HepG2 (cell line): ENCODE data around the gene SLC17A9. TPM values are rescaled to one million over a fixed set of nuclear protein-coding genes. Genes with fewer than 3 reads are reported as not detected.

ENCODE experiments used
- CENPT ChIP-seq: sonication (generic); formaldehyde crosslinking; IDR thresholded peaks from 2 replicates; pipeline ENCODE4 v1.8.0; 2022; ENCODE audit warnings: low read depth, mild to moderate bottlenecking, moderate library complexity, missing genetic modification reagents
- ELF3 ChIP-seq: IDR thresholded peaks from 2 replicates; pipeline ENCODE4 v1.6.1; 2016; ENCODE audit warnings: missing genetic modification reagents, missing compliant biosample characterization
- GABPB1 ChIP-seq: IDR thresholded peaks from 2 replicates; pipeline ENCODE4 v1.6.1; 2016; ENCODE audit warnings: mild to moderate bottlenecking, missing genetic modification reagents, moderate library complexity, missing compliant biosample characterization
- HDAC2 ChIP-seq: sonication (generic); formaldehyde crosslinking; IDR thresholded peaks from 2 replicates; pipeline ENCODE4 v1.4.0; 2020; ENCODE audit warnings: missing genetic modification reagents
- JUN ChIP-seq: sonication (generic); formaldehyde crosslinking; IDR thresholded peaks from 2 replicates; pipeline ENCODE4 v1.4.0; 2020; ENCODE audit warnings: mild to moderate bottlenecking, missing genetic modification reagents
- NFE2L1 ChIP-seq: sonication (generic); formaldehyde crosslinking; IDR thresholded peaks from 2 replicates; pipeline ENCODE4 v1.4.0; 2020; ENCODE audit warnings: missing genetic modification reagents, mild to moderate bottlenecking, borderline replicate concordance
- REXO4 ChIP-seq: sonication (generic); formaldehyde crosslinking; IDR thresholded peaks from 2 replicates; pipeline ENCODE4 v1.8.0; 2022; ENCODE audit warnings: missing genetic modification reagents, mild to moderate bottlenecking, borderline replicate concordance
- TOPORS ChIP-seq: sonication (generic); formaldehyde crosslinking; IDR thresholded peaks from 2 replicates; pipeline ENCODE4 v1.8.0; 2023; ENCODE audit warnings: mild to moderate bottlenecking, missing genetic modification reagents
- ZBTB7B ChIP-seq: sonication (generic); formaldehyde crosslinking; IDR thresholded peaks from 2 replicates; pipeline ENCODE4 v1.4.0; 2020; ENCODE audit warnings: missing genetic modification reagents
- ZBTB8A ChIP-seq: sonication (generic); formaldehyde crosslinking; IDR thresholded peaks from 2 replicates; pipeline ENCODE4 v1.4.0; 2020; ENCODE audit warnings: mild to moderate bottlenecking, low read depth, missing genetic modification reagents, borderline replicate concordance
- ZMYM2 ChIP-seq: sonication (generic); formaldehyde crosslinking; IDR thresholded peaks from 2 replicates; pipeline ENCODE4 v1.8.0; 2022; ENCODE audit warnings: mild to moderate bottlenecking, missing genetic modification reagents
- ZNF160 ChIP-seq: sonication (generic); formaldehyde crosslinking; IDR thresholded peaks from 2 replicates; pipeline ENCODE4 v1.8.0; 2022; ENCODE audit warnings: mild to moderate bottlenecking, inconsistent platforms, missing genetic modification reagents
- ZNF550 ChIP-seq: sonication (generic); formaldehyde crosslinking; IDR thresholded peaks from 2 replicates; pipeline ENCODE4 v1.4.0; 2020; ENCODE audit warnings: mild to moderate bottlenecking, missing genetic modification reagents, borderline replicate concordance
- ZNF746 ChIP-seq: sonication (generic); formaldehyde crosslinking; IDR thresholded peaks from 2 replicates; pipeline ENCODE4 v1.8.0; 2022; ENCODE audit warnings: mild to moderate bottlenecking, missing genetic modification reagents
- polyA plus RNA-seq, 8 experiments: library from polyadenylated mRNA; depleted of rRNA in 3 of 8; stranded (reverse) in 7 of 8; unstranded in 1 of 8; fragments of >200 nt; fragmentation: Illumina TruSeq in 4 of 8; extraction: Trizol in 4 of 8; gene quantifications; 2 replicates each; pipeline versions ENCODE4 v1.2.1 to v1.2.3, GENCODE V29; 2011 to 2016; ENCODE audit warnings: low read depth in 4 of 8, missing spikeins in 1 of 8, mixed read lengths in 1 of 8; ENCODE audit not compliant: insufficient read depth in 1 of 8
- total RNA-seq, 5 experiments: library from RNA; depleted of rRNA; stranded (reverse); fragments of >200 nt; fragmentation: Illumina TruSeq; extraction: Trizol; gene quantifications; 2 replicates each; pipeline ENCODE4 v1.2.3, GENCODE V29; 2016; ENCODE audit warnings: low read depth in 1 of 5
- TF ChIP-seq, protein P1 (sequence below): IDR thresholded peaks from 2 replicates; pipeline ENCODE4 v1.6.1; 2012; ENCODE audit warnings: low read length, improper control_type of control experiment
- TF ChIP-seq, protein P2 (sequence below): sonication (generic); formaldehyde crosslinking; IDR thresholded peaks from 2 replicates; pipeline ENCODE4 v1.9.0; 2021; ENCODE audit warnings: mild to moderate bottlenecking, missing genetic modification reagents
- TF ChIP-seq, protein P3 (sequence below): sonication (generic); formaldehyde crosslinking; IDR thresholded peaks from 2 replicates; pipeline ENCODE4 v1.4.0; 2020; ENCODE audit warnings: mild to moderate bottlenecking, missing genetic modification reagents

SLC17A9 gene
- total and polyA plus RNA-seq, 2 of the 13 experiments (the other 11 are each of a cell fraction or from before 2014, with no cell fraction given), result 110 to 191 TPM

DNA sequence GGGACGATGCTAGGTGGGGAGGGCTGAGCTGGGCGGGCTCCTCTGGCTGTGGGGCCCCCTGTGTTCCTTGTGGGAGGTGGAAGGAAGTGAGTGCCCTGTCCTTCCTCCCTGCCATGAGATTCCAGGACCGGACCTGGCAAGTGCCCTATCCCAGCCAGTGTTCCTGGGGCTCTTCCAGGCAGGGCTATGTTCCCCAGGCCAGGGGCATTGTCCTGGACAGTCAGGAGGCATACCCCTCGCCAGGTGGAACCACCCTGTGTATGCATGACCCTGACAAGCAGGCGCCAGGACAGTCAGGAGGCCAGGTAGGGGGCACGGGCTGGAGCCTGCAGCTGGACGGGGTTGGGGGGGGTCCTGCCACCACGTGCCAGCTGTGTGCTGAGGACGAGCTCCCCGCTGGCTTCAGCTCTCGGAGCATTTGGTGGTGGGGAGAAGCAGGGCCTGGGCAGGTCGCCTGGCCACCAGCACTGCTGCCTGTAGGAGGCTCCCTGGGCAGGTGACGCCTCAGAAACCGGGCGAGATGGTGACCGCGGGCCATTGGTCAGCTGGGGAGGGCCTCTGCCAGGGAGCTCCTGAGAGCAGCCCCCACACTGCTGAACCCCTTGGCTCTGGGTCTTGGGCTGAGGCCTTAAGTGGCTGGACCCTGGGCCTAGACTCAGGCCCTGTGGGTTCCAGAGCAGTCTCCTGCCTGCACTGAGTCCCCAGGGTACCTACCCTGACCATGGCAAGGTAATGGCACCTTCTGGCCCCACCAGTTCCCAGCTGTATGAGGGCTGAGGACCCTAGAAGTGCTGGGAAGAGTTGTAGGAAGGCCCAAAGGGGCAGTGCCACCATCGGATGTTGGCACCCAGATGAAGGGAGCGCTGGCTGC lies 694 bp downstream of the SLC17A9 start (continued):
- TF ChIP-seq, protein P1, sequence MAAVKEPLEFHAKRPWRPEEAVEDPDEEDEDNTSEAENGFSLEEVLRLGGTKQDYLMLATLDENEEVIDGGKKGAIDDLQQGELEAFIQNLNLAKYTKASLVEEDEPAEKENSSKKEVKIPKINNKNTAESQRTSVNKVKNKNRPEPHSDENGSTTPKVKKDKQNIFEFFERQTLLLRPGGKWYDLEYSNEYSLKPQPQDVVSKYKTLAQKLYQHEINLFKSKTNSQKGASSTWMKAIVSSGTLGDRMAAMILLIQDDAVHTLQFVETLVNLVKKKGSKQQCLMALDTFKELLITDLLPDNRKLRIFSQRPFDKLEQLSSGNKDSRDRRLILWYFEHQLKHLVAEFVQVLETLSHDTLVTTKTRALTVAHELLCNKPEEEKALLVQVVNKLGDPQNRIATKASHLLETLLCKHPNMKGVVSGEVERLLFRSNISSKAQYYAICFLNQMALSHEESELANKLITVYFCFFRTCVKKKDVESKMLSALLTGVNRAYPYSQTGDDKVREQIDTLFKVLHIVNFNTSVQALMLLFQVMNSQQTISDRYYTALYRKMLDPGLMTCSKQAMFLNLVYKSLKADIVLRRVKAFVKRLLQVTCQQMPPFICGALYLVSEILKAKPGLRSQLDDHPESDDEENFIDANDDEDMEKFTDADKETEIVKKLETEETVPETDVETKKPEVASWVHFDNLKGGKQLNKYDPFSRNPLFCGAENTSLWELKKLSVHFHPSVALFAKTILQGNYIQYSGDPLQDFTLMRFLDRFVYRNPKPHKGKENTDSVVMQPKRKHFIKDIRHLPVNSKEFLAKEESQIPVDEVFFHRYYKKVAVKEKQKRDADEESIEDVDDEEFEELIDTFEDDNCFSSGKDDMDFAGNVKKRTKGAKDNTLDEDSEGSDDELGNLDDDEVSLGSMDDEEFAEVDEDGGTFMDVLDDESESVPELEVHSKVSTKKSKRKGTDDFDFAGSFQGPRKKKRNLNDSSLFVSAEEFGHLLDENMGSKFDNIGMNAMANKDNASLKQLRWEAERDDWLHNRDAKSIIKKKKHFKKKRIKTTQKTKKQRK, result no peak
- TF ChIP-seq NFE2L1 (CRISPR knock-in tag) (no peak; the same call in 1 of the 2 replicates), TOPORS (CRISPR knock-in tag) (peak; percentile 67), ELF3 (0 out of 2 replicates have a peak, but pooled peaks have one; percentile 24), ZMYM2 (CRISPR knock-in tag) (0 out of 2 replicates have a peak, but pooled peaks have one; percentile 2), HDAC2 (peak; percentile 19), REXO4 (no peak; the same call in 1 of the 2 replicates), ZNF550 (no peak), ZBTB8A (CRISPR knock-in tag) (0 out of 2 replicates have a peak, but pooled peaks have one; percentile 42), GABPB1 (CRISPR knock-in tag) (peak; percentile 58; the same call in 1 of the 2 replicates), ZNF160 (CRISPR knock-in tag) (0 out of 2 replicates have a peak, but pooled peaks have one; percentile 88), CENPT (CRISPR knock-in tag) (peak; percentile 69; the same call in 1 of the 2 replicates), ZBTB7B (no peak; the same call in 1 of the 2 replicates), JUN (CRISPR knock-in tag) (0 out of 2 replicates have a peak, but pooled peaks have one; percentile 8), ZNF746 (CRISPR knock-in tag) (no peak)
- TF ChIP-seq, protein P2, sequence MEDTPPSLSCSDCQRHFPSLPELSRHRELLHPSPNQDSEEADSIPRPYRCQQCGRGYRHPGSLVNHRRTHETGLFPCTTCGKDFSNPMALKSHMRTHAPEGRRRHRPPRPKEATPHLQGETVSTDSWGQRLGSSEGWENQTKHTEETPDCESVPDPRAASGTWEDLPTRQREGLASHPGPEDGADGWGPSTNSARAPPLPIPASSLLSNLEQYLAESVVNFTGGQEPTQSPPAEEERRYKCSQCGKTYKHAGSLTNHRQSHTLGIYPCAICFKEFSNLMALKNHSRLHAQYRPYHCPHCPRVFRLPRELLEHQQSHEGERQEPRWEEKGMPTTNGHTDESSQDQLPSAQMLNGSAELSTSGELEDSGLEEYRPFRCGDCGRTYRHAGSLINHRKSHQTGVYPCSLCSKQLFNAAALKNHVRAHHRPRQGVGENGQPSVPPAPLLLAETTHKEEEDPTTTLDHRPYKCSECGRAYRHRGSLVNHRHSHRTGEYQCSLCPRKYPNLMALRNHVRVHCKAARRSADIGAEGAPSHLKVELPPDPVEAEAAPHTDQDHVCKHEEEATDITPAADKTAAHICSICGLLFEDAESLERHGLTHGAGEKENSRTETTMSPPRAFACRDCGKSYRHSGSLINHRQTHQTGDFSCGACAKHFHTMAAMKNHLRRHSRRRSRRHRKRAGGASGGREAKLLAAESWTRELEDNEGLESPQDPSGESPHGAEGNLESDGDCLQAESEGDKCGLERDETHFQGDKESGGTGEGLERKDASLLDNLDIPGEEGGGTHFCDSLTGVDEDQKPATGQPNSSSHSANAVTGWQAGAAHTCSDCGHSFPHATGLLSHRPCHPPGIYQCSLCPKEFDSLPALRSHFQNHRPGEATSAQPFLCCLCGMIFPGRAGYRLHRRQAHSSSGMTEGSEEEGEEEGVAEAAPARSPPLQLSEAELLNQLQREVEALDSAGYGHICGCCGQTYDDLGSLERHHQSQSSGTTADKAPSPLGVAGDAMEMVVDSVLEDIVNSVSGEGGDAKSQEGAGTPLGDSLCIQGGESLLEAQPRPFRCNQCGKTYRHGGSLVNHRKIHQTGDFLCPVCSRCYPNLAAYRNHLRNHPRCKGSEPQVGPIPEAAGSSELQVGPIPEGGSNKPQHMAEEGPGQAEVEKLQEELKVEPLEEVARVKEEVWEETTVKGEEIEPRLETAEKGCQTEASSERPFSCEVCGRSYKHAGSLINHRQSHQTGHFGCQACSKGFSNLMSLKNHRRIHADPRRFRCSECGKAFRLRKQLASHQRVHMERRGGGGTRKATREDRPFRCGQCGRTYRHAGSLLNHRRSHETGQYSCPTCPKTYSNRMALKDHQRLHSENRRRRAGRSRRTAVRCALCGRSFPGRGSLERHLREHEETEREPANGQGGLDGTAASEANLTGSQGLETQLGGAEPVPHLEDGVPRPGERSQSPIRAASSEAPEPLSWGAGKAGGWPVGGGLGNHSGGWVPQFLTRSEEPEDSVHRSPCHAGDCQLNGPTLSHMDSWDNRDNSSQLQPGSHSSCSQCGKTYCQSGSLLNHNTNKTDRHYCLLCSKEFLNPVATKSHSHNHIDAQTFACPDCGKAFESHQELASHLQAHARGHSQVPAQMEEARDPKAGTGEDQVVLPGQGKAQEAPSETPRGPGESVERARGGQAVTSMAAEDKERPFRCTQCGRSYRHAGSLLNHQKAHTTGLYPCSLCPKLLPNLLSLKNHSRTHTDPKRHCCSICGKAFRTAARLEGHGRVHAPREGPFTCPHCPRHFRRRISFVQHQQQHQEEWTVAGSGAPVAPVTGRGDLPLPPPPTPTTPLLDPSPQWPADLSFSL (CRISPR knock-in tag), result 0 out of 2 replicates have a peak, but pooled peaks have one; percentile 28
- TF ChIP-seq, protein P3, sequence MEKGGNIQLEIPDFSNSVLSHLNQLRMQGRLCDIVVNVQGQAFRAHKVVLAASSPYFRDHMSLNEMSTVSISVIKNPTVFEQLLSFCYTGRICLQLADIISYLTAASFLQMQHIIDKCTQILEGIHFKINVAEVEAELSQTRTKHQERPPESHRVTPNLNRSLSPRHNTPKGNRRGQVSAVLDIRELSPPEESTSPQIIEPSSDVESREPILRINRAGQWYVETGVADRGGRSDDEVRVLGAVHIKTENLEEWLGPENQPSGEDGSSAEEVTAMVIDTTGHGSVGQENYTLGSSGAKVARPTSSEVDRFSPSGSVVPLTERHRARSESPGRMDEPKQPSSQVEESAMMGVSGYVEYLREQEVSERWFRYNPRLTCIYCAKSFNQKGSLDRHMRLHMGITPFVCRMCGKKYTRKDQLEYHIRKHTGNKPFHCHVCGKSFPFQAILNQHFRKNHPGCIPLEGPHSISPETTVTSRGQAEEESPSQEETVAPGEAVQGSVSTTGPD (CRISPR knock-in tag), result peak; percentile 65; the same call in 1 of the 2 replicates
